Hepatocyte (in vitro differentiated cells): Measurements from ENCODE around the gene MRPS31. TPM values are rescaled to one million over a fixed set of nuclear protein-coding genes. Genes with fewer than 3 reads are reported as not detected.
"Not testable (repeated sequence)": the region's sequence is repeated elsewhere in the genome, so short reads cannot be mapped to it uniquely, and the experiment has no call there.

ENCODE experiments used
- DNase-seq: peaks from one replicate; pipeline ENCODE4 v3.0.0-alpha.2; 2016; ENCODE audit warnings: low spot score
- H2AFZ ChIP-seq: fragments of 200-600 bp; sonication (generic); 2 replicates; pipeline ENCODE4 v1.6.0; 2016; ENCODE audit warnings: antibody characterized with exemption, mild to moderate bottlenecking
- H3K27ac ChIP-seq: fragments of 200-600 bp; sonication (generic); 2 replicates; pipeline ENCODE4 v1.5.1; 2016; ENCODE audit warnings: mild to moderate bottlenecking
- H3K27me3 ChIP-seq: fragments of 200-600 bp; sonication (generic); 2 replicates; pipeline ENCODE4 v1.6.1; 2016
- H3K36me3 ChIP-seq: fragments of 200-600 bp; sonication (generic); replicated peaks from 2 replicates; pipeline ENCODE4 v1.5.1; 2016; ENCODE audit warnings: low read depth; ENCODE audit not compliant: insufficient read depth
- H3K4me1 ChIP-seq: fragments of 200-600 bp; sonication (generic); 2 replicates; pipeline ENCODE4 v1.5.1; 2016; ENCODE audit warnings: mild to moderate bottlenecking, moderate library complexity; ENCODE audit not compliant: insufficient read depth
- H3K4me2 ChIP-seq: fragments of 200-600 bp; sonication (generic); 2 replicates; pipeline ENCODE4 v1.6.0; 2016
- H3K4me3 ChIP-seq: fragments of 200-600 bp; sonication (generic); 2 replicates; pipeline ENCODE4 v1.5.1; 2016; ENCODE audit warnings: mild to moderate bottlenecking
- H3K79me2 ChIP-seq: fragments of 200-600 bp; sonication (generic); 2 replicates; pipeline ENCODE4 v1.6.0; 2017; ENCODE audit warnings: mild to moderate bottlenecking
- H3K9me2 ChIP-seq: fragments of 200-600 bp; sonication (generic); replicated peaks from 2 replicates; pipeline ENCODE4 v1.6.0; 2017; ENCODE audit warnings: mild to moderate bottlenecking; ENCODE audit not compliant: insufficient read depth
- H3K9me3 ChIP-seq: fragments of 200-600 bp; sonication (generic); 2 replicates; pipeline ENCODE4 v1.5.1; 2016; ENCODE audit warnings: low read depth, mild to moderate bottlenecking
- H4K20me1 ChIP-seq: fragments of 200-600 bp; sonication (generic); 2 replicates; pipeline ENCODE4 v1.6.0; 2016; ENCODE audit warnings: mild to moderate bottlenecking; ENCODE audit not compliant: insufficient read depth, poor library complexity, severe bottlenecking
- EZH2 ChIP-seq: fragments of 200-600 bp; sonication (generic); IDR thresholded peaks from 2 replicates; pipeline ENCODE4 v1.6.1; 2016; ENCODE audit warnings: antibody characterized with exemption, mild to moderate bottlenecking, borderline replicate concordance
- EZH2phosphoT487 ChIP-seq: fragments of 200-600 bp; sonication (generic); IDR thresholded peaks from one replicate; pipeline ENCODE4 v1.6.1; 2018; ENCODE audit warnings: antibody characterized with exemption, mild to moderate bottlenecking, low read depth, moderate library complexity; ENCODE audit not compliant: unreplicated experiment, severe bottlenecking
- WGBS: methylation state at CpG from one replicate; pipeline ENCODE4 v1.1.6; 2016; ENCODE audit warnings: low lambda C conversion rate; ENCODE audit errors: missing lambda C conversion rate; 5-methylcytosine and 5-hydroxymethylcytosine counted together
- polyA plus RNA-seq: library from polyadenylated mRNA; unstranded; fragments of >200 nt; fragmentation: Nextera tagmentation; extraction: Ambion mirVana; gene quantifications from 2 replicates; pipeline ENCODE4 v1.2.1, GENCODE V29; 2016
- total RNA-seq: library from RNA; depleted of rRNA; stranded (reverse); fragments of >200 nt; gene quantifications from 2 replicates; pipeline ENCODE4 v1.2.3, GENCODE V29; 2014
- TF ChIP-seq, protein P1 (sequence below): fragments of 200-600 bp; sonication (generic); IDR thresholded peaks from 2 replicates; pipeline ENCODE4 v1.5.1; 2016; ENCODE audit warnings: antibody characterized with exemption, mild to moderate bottlenecking; ENCODE audit not compliant: poor library complexity

Gene MRPS31
- total and polyA plus RNA-seq, 2 experiments from 2014 or later, result 27.7 to 34.6 TPM

GRCh38 chr13:40749327-40749726 is 21.7 kb downstream of the MRPS31 start:
- WGBS, result 100% methylated on average over 1 of the region's 1 CpG
- TF ChIP-seq EZH2 (no peak), EZH2phosphoT487 (no peak)
- TF ChIP-seq, protein P1, sequence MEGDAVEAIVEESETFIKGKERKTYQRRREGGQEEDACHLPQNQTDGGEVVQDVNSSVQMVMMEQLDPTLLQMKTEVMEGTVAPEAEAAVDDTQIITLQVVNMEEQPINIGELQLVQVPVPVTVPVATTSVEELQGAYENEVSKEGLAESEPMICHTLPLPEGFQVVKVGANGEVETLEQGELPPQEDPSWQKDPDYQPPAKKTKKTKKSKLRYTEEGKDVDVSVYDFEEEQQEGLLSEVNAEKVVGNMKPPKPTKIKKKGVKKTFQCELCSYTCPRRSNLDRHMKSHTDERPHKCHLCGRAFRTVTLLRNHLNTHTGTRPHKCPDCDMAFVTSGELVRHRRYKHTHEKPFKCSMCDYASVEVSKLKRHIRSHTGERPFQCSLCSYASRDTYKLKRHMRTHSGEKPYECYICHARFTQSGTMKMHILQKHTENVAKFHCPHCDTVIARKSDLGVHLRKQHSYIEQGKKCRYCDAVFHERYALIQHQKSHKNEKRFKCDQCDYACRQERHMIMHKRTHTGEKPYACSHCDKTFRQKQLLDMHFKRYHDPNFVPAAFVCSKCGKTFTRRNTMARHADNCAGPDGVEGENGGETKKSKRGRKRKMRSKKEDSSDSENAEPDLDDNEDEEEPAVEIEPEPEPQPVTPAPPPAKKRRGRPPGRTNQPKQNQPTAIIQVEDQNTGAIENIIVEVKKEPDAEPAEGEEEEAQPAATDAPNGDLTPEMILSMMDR, result peak; percentile 22
- Histone ChIP-seq H3K9me2 (no peaks in the 10 kb centered on the region), H3K79me2 (no peaks in the 10 kb centered on the region), H2AFZ (no peak overlapping the region), H3K9me3 (no peaks in the 10 kb centered on the region), H3K4me1 (no peaks in the 10 kb centered on the region), H3K36me3 (no peaks in the 10 kb centered on the region), H3K27me3 (no peaks in the 10 kb centered on the region), H3K4me2 (no peak overlapping the region), H4K20me1 (no peaks in the 10 kb centered on the region), H3K4me3 (no peak overlapping the region), H3K27ac (no peak overlapping the region)
- DNase-seq, result no peak

- H3K4me3 ChIP-seq, result not testable (repeated sequence)
- WGBS, result 39% methylated on average over 10 of the region's 11 CpGs
Observed at GRCh38 chr13:40735232-40735548, 35.8 kb downstream of the MRPS31 start.

DNA sequence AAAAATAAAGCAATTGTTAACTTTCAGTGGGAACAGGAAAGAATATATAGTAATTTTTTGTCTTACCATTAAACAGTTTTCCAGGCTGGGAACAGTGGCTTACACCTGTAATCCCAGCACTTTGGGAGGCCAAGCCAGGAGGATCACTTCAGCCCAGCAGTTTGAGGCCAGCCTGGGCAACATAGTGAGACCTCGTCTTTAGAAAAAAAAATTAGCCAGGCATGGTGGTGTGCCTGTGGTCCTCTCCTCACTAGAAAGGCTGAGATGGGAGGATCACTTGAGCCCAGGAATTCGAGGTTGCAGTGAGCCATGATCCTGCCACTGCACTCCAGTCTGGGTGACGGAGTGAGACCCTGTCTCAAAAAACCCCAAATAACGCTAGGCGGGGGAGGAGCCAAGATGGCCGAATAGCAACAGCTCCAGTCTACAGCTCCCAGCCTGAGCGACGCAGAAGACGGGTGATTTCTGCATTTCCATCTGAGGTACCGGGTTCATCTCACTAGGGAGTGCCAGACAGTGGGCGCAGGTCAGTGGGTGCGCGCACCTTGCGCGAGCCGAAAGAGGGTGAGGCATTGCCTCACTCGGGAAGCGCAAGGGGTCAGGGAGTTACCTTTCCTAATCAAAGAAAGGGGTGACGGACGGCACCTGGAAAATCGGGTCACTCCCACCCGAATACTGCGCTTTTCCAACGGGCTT is 36.3 kb downstream of the MRPS31 start:
- not testable (repeated sequence) for H2AFZ ChIP-seq, H4K20me1 ChIP-seq, H3K27me3 ChIP-seq, H3K36me3 ChIP-seq, H3K4me1 ChIP-seq, H3K9me3 ChIP-seq, H3K4me3 ChIP-seq, H3K79me2 ChIP-seq, H3K9me2 ChIP-seq, H3K27ac ChIP-seq, DNase-seq
- peak overlapping the region; percentile 61 for H3K4me2 ChIP-seq
- WGBS, result 53% methylated on average over 24 of the region's 24 CpGs

More at GRCh38 chr13:40735232-40735548, 35.8 kb downstream of the MRPS31 start:
- not testable (repeated sequence) for DNase-seq, H3K9me3 ChIP-seq, H3K36me3 ChIP-seq, H3K27me3 ChIP-seq, H3K4me1 ChIP-seq, H3K9me2 ChIP-seq, H4K20me1 ChIP-seq, H2AFZ ChIP-seq, H3K27ac ChIP-seq, H3K79me2 ChIP-seq
- peak overlapping the region; percentile 61 for H3K4me2 ChIP-seq

GRCh38 chr13:40732658-40733057 is 38.3 kb downstream of the MRPS31 start:
- TF ChIP-seq EZH2 (no peak), EZH2phosphoT487 (no peak)
- TF ChIP-seq, protein P1, result no peak
- H2AFZ ChIP-seq, result no peak overlapping the region
- H3K9me3 ChIP-seq, result no peaks in the 10 kb centered on the region
- DNase-seq, result no peak
- no peaks in the 10 kb centered on the region for H3K9me2 ChIP-seq
- WGBS, result 80% methylated on average over 1 of the region's 1 CpG
- H3K27me3 ChIP-seq, result no peaks in the 10 kb centered on the region
- no peaks in the 10 kb centered on the region for H3K79me2 ChIP-seq
- H4K20me1 ChIP-seq, result no peaks in the 10 kb centered on the region
- no peak overlapping the region for H3K4me3 ChIP-seq
- no peak overlapping the region for H3K4me2 ChIP-seq
- H3K36me3 ChIP-seq, result no peaks in the 10 kb centered on the region
- H3K4me1 ChIP-seq, result no peaks in the 10 kb centered on the region
- H3K27ac ChIP-seq, result no peak overlapping the region
